ENCODE data around the gene TIGD1.

The TIGD1 gene

DNA sequence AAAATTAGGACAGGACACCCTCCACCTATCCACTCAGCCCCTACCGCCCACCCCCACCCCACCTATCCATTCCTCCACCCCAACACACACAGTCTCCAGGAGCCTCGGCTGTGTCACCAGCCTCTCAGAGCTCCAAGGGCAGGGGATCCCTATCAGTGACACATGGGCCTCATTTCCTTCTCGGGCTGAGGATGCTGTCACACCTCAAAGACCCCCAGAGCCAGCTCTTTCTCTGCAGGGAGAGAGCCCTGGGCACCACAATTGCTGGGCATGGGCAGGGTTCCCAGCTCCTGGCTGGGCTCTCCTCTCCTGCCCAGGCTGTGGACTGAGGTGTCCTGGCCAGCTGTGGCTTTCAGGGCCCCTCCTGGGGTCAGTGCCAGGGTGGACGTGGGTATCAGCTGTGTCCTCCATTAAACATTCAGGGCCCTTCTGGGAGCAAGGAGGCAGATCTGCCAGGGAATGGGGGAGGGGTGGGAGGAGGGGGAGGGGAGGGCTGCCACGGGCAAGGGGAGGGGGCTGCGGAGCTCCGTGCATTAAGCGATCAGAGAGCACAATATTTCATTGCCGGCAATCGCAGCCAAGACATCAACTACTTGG lies 48.5 kb downstream of the TIGD1 start:
- DNase-seq = no peak
- no peak for ATAC-seq

DNA sequence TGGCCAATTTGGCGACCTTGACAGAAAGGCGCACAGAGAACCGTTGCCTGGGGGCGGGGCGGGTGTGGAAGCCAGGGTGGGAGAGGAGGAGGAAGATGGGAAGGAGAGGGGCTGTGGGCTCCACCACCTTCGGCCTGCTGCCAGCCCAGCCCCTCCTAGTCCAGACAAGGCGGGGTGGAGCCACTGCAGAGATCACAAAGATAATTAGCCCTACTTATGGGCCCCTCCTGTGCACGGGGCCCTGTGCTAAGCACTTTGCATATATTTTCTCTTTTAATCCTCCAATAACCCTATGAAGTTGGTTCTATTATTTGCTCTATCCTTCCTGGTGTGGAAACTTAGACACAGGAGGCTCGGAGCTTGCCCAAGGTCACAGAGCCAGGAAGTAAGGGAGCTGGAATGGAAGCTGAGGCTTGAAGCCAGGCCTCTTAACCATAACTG lies 49.0 kb downstream of the TIGD1 start:
- ATAC-seq (no peak), DNase-seq (no peak)

DNA sequence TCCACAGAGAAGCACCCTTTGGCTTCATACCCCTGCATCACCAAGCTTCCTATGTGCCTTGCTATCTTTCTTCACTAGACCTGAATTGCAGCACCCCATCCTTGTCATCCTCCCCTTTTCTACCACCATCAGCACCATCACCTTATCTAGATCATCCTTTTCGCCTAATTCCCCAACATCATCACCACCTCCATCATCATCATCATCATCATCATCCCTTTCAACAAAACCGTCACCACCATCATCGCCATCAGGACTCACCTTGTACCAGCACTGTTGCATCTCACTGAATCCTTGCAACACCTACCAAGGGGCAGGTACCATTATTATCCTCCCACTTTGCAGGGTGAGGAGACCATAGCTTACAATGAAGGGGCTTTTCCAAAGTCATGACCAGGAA lies 51.9 kb downstream of the TIGD1 start:
- DNase-seq (no peak), ATAC-seq (no peak)
